ENCODE results near the gene AUNIP.

Gene AUNIP

GRCh38 chr1:25878690-25879089, 19.4 kb upstream of the AUNIP start:
- H4K20me1 ChIP-seq (ENCODE audit: insufficient read depth, low read length), result no peaks in the 10 kb centered on the region
- no peaks in the 10 kb centered on the region for H3K27me3 ChIP-seq (ENCODE audit: insufficient read depth, low read length)
- H3K4me3 ChIP-seq (ENCODE audit: low read depth, low read length, poor library complexity, severe bottlenecking), result no peak overlapping the region
- H3K4me2 ChIP-seq (ENCODE audit: low read length), result no peak overlapping the region
- no peaks in the 10 kb centered on the region for H3K79me2 ChIP-seq (ENCODE audit: insufficient read depth, low read length)
- no peaks in the 10 kb centered on the region for H3F3A ChIP-seq (ENCODE audit: insufficient read depth, low read length)
- no peaks in the 10 kb centered on the region for H3K9me3 ChIP-seq (ENCODE audit: low read length)
- no peak overlapping the region for H3K27ac ChIP-seq (ENCODE audit: low read depth, low read length, poor library complexity, severe bottlenecking)
- no peak overlapping the region for H2AFZ ChIP-seq (ENCODE audit: low read length)
- TF ChIP-seq EZH2 (IDR thresholded peaks at IDR 0.05; ENCODE audit: borderline replicate concordance, low read length), result no peak
- no peak for TF ChIP-seq CTCF (IDR thresholded peaks at IDR 0.05; ENCODE audit: low read length)
- H3K9ac ChIP-seq (ENCODE audit: low read length), result no peak overlapping the region
- H3K9me2 ChIP-seq (ENCODE audit: low read depth, low read length), result no peaks in the 10 kb centered on the region
- H3K4me1 ChIP-seq (ENCODE audit: insufficient read depth, low read length, severe bottlenecking), result peaks cover 15% of the 10 kb centered on the region
- H3K36me3 ChIP-seq (ENCODE audit: insufficient read depth, low read length), result no peaks in the 10 kb centered on the region

DNA sequence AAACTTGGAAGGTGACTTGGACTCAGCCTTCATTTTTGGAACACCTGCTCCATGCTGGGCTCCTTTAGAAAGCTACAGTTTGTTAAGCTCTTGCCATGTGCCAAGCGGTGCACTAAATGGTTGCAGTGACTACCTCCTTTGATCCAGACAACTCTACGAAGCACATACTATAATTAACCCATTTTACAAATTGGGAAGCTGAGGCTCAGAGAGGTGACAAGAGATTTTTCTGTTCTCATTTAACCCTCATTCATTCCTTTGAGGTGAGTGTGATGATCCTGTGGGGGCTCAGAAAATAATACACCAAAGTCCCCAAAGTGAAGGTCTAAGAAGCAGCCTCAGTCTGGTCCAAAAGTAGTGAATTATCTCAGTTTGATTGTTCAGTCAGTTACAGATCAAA, 17.9 kb upstream of the AUNIP start:
- no peaks in the 10 kb centered on the region for H3K9me2 ChIP-seq (ENCODE audit: low read depth, low read length)
- H3K79me2 ChIP-seq (ENCODE audit: insufficient read depth, low read length), result no peaks in the 10 kb centered on the region
- H3K36me3 ChIP-seq (ENCODE audit: insufficient read depth, low read length), result no peaks in the 10 kb centered on the region
- H3K27me3 ChIP-seq (ENCODE audit: insufficient read depth, low read length), result no peaks in the 10 kb centered on the region
- no peak overlapping the region for H3K9ac ChIP-seq (ENCODE audit: low read length)
- H3F3A ChIP-seq (ENCODE audit: insufficient read depth, low read length), result no peaks in the 10 kb centered on the region
- H3K4me3 ChIP-seq (ENCODE audit: low read depth, low read length, poor library complexity, severe bottlenecking), result no peak overlapping the region
- H4K20me1 ChIP-seq (ENCODE audit: insufficient read depth, low read length), result no peaks in the 10 kb centered on the region
- H2AFZ ChIP-seq (ENCODE audit: low read length), result no peak overlapping the region
- no peak overlapping the region for H3K27ac ChIP-seq (ENCODE audit: low read depth, low read length, poor library complexity, severe bottlenecking)
- no peaks in the 10 kb centered on the region for H3K9me3 ChIP-seq (ENCODE audit: low read length)
- no peak for TF ChIP-seq CTCF (IDR thresholded peaks at IDR 0.05; ENCODE audit: low read length)
- no peak for TF ChIP-seq EZH2 (IDR thresholded peaks at IDR 0.05; ENCODE audit: borderline replicate concordance, low read length)
- peaks cover 24% of the 10 kb centered on the region for H3K4me1 ChIP-seq (ENCODE audit: insufficient read depth, low read length, severe bottlenecking)
- H3K4me2 ChIP-seq (ENCODE audit: low read length), result no peak overlapping the region

GRCh38 chr1:25876693-25877077, 17.4 kb upstream of the AUNIP start:
- Histone ChIP-seq H3K9me2 (ENCODE audit: low read depth, low read length) (no peaks in the 10 kb centered on the region), H3F3A (ENCODE audit: insufficient read depth, low read length) (no peaks in the 10 kb centered on the region), H3K4me2 (ENCODE audit: low read length) (no peak overlapping the region), H3K79me2 (ENCODE audit: insufficient read depth, low read length) (no peaks in the 10 kb centered on the region), H3K9me3 (ENCODE audit: low read length) (no peaks in the 10 kb centered on the region), H2AFZ (ENCODE audit: low read length) (no peak overlapping the region), H3K27me3 (ENCODE audit: insufficient read depth, low read length) (no peaks in the 10 kb centered on the region), H3K27ac (ENCODE audit: low read depth, low read length, poor library complexity, severe bottlenecking) (no peak overlapping the region), H3K4me3 (ENCODE audit: low read depth, low read length, poor library complexity, severe bottlenecking) (no peak overlapping the region), H4K20me1 (ENCODE audit: insufficient read depth, low read length) (no peaks in the 10 kb centered on the region), H3K9ac (ENCODE audit: low read length) (no peak overlapping the region), H3K4me1 (ENCODE audit: insufficient read depth, low read length, severe bottlenecking) (peaks cover 24% of the 10 kb centered on the region), H3K36me3 (ENCODE audit: insufficient read depth, low read length) (no peaks in the 10 kb centered on the region)
- TF ChIP-seq CTCF (IDR thresholded peaks at IDR 0.05; ENCODE audit: low read length) (no peak), EZH2 (IDR thresholded peaks at IDR 0.05; ENCODE audit: borderline replicate concordance, low read length) (no peak)
